ENCODE data around the gene MYO5B.

DNA sequence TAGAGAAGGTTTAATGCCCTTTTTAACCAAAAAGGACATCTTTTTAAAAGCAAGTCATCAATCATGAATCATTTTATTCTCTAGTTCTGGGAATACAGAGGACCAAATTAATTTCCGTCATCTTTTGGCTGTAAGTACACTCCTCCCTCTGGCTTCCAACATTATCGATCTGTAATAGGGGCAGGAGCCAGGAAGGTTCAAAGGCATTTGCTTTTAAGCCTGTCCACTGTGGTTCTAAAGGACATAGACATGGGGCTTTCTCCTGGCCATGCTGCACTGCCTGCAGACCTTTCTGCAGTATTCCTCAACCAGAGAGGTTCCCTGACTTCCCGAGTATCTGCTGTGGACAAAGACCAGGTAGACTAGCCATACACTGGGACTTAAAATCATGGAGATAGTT lies 170.5 kb downstream of the MYO5B start:
- TF ChIP-seq, protein P1, sequence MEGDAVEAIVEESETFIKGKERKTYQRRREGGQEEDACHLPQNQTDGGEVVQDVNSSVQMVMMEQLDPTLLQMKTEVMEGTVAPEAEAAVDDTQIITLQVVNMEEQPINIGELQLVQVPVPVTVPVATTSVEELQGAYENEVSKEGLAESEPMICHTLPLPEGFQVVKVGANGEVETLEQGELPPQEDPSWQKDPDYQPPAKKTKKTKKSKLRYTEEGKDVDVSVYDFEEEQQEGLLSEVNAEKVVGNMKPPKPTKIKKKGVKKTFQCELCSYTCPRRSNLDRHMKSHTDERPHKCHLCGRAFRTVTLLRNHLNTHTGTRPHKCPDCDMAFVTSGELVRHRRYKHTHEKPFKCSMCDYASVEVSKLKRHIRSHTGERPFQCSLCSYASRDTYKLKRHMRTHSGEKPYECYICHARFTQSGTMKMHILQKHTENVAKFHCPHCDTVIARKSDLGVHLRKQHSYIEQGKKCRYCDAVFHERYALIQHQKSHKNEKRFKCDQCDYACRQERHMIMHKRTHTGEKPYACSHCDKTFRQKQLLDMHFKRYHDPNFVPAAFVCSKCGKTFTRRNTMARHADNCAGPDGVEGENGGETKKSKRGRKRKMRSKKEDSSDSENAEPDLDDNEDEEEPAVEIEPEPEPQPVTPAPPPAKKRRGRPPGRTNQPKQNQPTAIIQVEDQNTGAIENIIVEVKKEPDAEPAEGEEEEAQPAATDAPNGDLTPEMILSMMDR (IDR thresholded peaks at IDR 0.05), result no peak
- TF ChIP-seq POLR2A (IDR thresholded peaks at IDR 0.05), result no peak

Measured in esophagus squamous epithelium (tissue), 4 donors.